ENCODE measurements around the gene MSI1. TPM values are rescaled to one million over a fixed set of nuclear protein-coding genes. Genes with fewer than 3 reads are reported as not detected.

Gene MSI1
- total RNA-seq, 1 experiment from 2014 or later: 4.1 TPM

DNA sequence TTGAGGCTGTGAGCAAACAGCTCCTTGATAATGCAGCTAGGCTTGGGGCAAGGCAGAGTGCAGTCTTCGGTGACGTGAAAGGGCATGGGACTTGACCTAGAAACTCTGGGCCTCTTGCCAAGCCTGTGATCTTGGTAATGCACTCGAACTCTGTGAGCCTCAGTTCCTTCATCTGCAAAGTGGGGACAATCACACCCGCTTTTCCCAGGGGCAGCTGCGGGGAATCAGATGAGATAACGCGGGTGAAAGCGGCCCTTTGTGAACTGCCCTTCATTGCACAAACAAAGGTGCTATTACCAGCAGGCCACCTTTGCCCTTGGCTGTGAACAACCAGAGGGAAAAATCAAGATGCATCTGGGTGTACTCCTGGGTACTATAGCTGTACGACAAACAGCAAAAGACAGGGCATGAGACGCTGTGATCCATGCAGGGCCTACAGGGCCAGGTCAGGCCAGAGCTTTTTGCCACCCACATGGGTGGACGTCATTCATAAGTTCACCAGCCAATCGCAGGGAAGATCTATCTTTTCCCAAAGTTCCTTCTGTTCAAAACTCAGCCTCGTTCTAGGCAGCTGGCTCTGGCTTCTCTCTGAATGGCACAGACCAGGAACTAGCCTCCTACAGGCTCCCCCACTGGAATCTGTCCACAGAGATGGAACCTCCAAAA lies 3.2 kb downstream of the MSI1 start:
- no TSS peak for BruUV-seq (replicated peaks)
- peaks cover 12% of the 10 kb centered on the region for H3K27me3 ChIP-seq (ENCODE audit: control insufficient read depth, insufficient read depth, low read length)
- intact Hi-C loops (cut with micrococcal nuclease; ENCODE audit: unreplicated experiment): no loop called here
- no peaks in the 10 kb centered on the region; the same call in 1 of the 2 replicates for H3K36me3 ChIP-seq (ENCODE audit: control insufficient read depth, insufficient read depth, low read length)
- TF ChIP-seq, protein P1, sequence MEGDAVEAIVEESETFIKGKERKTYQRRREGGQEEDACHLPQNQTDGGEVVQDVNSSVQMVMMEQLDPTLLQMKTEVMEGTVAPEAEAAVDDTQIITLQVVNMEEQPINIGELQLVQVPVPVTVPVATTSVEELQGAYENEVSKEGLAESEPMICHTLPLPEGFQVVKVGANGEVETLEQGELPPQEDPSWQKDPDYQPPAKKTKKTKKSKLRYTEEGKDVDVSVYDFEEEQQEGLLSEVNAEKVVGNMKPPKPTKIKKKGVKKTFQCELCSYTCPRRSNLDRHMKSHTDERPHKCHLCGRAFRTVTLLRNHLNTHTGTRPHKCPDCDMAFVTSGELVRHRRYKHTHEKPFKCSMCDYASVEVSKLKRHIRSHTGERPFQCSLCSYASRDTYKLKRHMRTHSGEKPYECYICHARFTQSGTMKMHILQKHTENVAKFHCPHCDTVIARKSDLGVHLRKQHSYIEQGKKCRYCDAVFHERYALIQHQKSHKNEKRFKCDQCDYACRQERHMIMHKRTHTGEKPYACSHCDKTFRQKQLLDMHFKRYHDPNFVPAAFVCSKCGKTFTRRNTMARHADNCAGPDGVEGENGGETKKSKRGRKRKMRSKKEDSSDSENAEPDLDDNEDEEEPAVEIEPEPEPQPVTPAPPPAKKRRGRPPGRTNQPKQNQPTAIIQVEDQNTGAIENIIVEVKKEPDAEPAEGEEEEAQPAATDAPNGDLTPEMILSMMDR (IDR thresholded peaks at IDR 0.05): no peak
- TF ChIP-seq, protein P2, sequence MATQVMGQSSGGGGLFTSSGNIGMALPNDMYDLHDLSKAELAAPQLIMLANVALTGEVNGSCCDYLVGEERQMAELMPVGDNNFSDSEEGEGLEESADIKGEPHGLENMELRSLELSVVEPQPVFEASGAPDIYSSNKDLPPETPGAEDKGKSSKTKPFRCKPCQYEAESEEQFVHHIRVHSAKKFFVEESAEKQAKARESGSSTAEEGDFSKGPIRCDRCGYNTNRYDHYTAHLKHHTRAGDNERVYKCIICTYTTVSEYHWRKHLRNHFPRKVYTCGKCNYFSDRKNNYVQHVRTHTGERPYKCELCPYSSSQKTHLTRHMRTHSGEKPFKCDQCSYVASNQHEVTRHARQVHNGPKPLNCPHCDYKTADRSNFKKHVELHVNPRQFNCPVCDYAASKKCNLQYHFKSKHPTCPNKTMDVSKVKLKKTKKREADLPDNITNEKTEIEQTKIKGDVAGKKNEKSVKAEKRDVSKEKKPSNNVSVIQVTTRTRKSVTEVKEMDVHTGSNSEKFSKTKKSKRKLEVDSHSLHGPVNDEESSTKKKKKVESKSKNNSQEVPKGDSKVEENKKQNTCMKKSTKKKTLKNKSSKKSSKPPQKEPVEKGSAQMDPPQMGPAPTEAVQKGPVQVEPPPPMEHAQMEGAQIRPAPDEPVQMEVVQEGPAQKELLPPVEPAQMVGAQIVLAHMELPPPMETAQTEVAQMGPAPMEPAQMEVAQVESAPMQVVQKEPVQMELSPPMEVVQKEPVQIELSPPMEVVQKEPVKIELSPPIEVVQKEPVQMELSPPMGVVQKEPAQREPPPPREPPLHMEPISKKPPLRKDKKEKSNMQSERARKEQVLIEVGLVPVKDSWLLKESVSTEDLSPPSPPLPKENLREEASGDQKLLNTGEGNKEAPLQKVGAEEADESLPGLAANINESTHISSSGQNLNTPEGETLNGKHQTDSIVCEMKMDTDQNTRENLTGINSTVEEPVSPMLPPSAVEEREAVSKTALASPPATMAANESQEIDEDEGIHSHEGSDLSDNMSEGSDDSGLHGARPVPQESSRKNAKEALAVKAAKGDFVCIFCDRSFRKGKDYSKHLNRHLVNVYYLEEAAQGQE (IDR thresholded peaks at IDR 0.05; ENCODE audit: insufficient read depth in 1 of 2, low read depth in 2 of 2, low read length in 1 of 2): no peak
- TF ChIP-seq TCF7L2 (IDR thresholded peaks at IDR 0.05; ENCODE audit: low read depth, low read length): no peak
- no peak for TF ChIP-seq POLR2AphosphoS5 (IDR thresholded peaks at IDR 0.05; ENCODE audit: low read depth, low read length)
- no peak for TF ChIP-seq SIN3A (IDR thresholded peaks at IDR 0.05; ENCODE audit: borderline replicate concordance, insufficient read depth, low read depth, low read length)
- peaks cover 13% of the 10 kb centered on the region for H3K4me1 ChIP-seq (ENCODE audit: control insufficient read depth, insufficient read depth, low read length)
- H3K9me3 ChIP-seq (ENCODE audit: control insufficient read depth, insufficient read depth, low read depth, low read length): no peaks in the 10 kb centered on the region
- no peak for ATAC-seq
- ChIA-PET CTCF (interaction anchor here (0.5 to 1.6 kb wide), 2 partner anchors 11 to 19 kb away, joined by 5 to 6 read pairs; no protein-coding TSS in a partner anchor), POLR2A (no interaction called here)
- in situ Hi-C loops (cut with HindIII; ENCODE audit: low pct_unique_long_range_greater_than_20kb, low sequenced_read_pairs): no loop called here
- H3K4me3 ChIP-seq (ENCODE audit: low read depth in 2 of 2, low read length in 2 of 2): no peak overlapping the region
- DNase-seq (ENCODE audit: low read depth, low spot score): no peak
- no peak overlapping the region for H3K27ac ChIP-seq (ENCODE audit: low read length)

DNA sequence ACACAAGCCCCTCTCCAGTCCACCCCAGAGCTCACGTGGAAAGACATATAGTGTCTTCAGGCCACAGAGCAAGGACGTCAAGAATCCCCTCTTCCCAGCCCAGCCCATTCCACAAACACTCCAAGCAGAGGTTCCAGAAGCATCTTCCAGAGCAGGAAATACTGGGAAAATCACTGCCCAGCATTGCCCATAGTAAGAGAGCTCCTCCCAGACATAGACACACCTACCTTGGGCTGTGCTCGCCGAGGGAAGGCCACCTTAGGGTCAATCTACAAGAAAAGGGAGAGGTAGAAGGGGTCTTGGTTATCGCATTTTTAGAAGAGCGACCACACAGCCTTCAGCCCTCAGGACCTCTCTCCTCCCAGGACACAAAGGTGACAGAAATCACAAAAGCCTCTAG lies 4.5 kb downstream of the MSI1 start:
- in situ Hi-C loops (cut with HindIII; ENCODE audit: low pct_unique_long_range_greater_than_20kb, low sequenced_read_pairs): no loop called here
- TF ChIP-seq, protein P2 (IDR thresholded peaks at IDR 0.05; ENCODE audit: insufficient read depth in 1 of 2, low read depth in 2 of 2, low read length in 1 of 2): no peak
- TF ChIP-seq POLR2AphosphoS5 (IDR thresholded peaks at IDR 0.05; ENCODE audit: low read depth, low read length) (no peak), SIN3A (IDR thresholded peaks at IDR 0.05; ENCODE audit: borderline replicate concordance, insufficient read depth, low read depth, low read length) (no peak), TCF7L2 (IDR thresholded peaks at IDR 0.05; ENCODE audit: low read depth, low read length) (no peak)
- TF ChIP-seq, protein P1 (IDR thresholded peaks at IDR 0.05): no peak
- H3K4me3 ChIP-seq (ENCODE audit: low read depth in 2 of 2, low read length in 2 of 2): no peak overlapping the region
- H3K27me3 ChIP-seq (ENCODE audit: control insufficient read depth, insufficient read depth, low read length): peaks cover 2% of the 10 kb centered on the region; the same call in 1 of the 2 replicates
- H3K9me3 ChIP-seq (ENCODE audit: control insufficient read depth, insufficient read depth, low read depth, low read length): no peaks in the 10 kb centered on the region
- POLR2A ChIA-PET: no interaction called here
- no peaks in the 10 kb centered on the region; the same call in 1 of the 2 replicates for H3K36me3 ChIP-seq (ENCODE audit: control insufficient read depth, insufficient read depth, low read length)
- CTCF ChIA-PET: interaction anchor here (0.6 kb wide), 1 partner anchor 56 kb away, joined by 8 read pairs; no protein-coding TSS in a partner anchor
- no TSS peak for BruUV-seq (replicated peaks)
- no peak for DNase-seq (ENCODE audit: low read depth, low spot score)
- peaks cover 8% of the 10 kb centered on the region; the same call in 1 of the 2 replicates for H3K4me1 ChIP-seq (ENCODE audit: control insufficient read depth, insufficient read depth, low read length)
- H3K27ac ChIP-seq (ENCODE audit: low read length): no peak overlapping the region
- intact Hi-C loops (cut with micrococcal nuclease; ENCODE audit: unreplicated experiment): no loop called here
- no peak for ATAC-seq

Measured in Panc1 (cell line).